Measurements from ENCODE around the gene ZNF296. TPM values are rescaled to one million over a fixed set of nuclear protein-coding genes. Genes with fewer than 3 reads are reported as not detected.

Gene ZNF296
- total and polyA plus RNA-seq, 2 of the 13 experiments (the other 11 are each of a cell fraction or from before 2014, with no cell fraction given) = 0.26 to 0.62 TPM

DNA sequence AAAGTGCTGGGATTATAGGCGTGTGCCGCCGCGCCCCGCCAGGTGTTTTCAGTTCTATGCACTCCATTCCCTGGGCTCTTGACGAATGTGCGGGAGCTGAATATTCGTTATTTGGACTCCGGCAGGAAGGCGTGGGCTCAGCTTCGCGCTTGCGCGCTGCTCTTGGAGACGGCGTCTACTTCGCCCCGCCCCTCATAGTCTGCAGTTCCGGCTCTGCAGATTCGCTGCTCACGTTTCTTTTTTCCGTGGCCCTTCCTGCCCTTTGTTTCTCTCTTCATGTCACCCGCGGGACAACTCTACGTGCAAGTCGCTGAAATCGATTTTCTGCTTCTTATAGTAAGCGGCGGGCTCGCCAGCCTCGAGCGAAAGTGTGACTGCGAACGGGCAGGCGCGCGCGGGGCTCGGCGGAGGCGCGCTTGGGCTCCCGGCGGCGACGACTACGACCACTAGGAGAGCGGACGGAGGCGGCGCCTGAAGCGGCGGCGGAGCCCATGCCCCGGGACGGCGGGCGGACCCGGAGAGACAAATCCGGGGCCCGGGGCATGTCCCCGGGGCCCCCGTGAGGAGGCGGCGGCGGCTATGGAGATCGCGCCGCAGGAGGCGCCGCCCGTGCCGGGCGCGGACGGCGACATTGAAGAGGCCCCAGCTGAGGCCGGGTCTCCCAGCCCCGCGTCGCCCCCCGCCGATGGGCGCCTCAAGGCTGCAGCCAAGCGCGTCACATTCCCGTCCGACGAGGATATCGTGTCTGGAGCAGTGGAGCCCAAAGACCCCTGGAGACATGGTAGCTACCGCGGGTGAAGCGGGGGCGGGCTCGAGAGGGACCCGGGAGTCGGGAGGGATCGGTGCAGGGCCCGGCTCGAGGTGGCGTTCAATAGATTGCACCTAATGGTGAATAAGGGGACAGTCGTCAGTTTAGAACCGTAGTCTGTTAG lies 16.7 kb upstream of the ZNF296 start, which contains the start of gene PPP1R37 (continued):
- TF ChIP-seq, protein P1, sequence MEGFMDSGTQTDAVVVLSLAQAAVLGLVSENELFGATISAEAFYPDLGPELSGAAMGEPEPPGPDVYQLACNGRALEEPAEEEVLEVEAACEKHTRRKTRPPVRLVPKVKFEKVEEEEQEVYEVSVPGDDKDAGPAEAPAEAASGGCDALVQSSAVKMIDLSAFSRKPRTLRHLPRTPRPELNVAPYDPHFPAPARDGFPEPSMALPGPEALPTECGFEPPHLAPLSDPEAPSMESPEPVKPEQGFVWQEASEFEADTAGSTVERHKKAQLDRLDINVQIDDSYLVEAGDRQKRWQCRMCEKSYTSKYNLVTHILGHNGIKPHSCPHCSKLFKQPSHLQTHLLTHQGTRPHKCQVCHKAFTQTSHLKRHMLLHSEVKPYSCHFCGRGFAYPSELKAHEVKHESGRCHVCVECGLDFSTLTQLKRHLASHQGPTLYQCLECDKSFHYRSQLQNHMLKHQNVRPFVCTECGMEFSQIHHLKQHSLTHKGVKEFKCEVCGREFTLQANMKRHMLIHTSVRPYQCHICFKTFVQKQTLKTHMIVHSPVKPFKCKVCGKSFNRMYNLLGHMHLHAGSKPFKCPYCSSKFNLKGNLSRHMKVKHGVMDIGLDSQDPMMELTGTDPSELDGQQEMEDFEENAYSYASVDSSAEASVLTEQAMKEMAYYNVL (CRISPR knock-in tag; IDR thresholded peaks at IDR 0.05; ENCODE audit: borderline replicate concordance) = no peak
- TF ChIP-seq ZSCAN21 (CRISPR knock-in tag; IDR thresholded peaks at IDR 0.05; ENCODE audit: borderline replicate concordance) (no peak), ZNF7 (CRISPR knock-in tag; IDR thresholded peaks at IDR 0.05) (no peak), PAX8 (CRISPR knock-in tag; IDR thresholded peaks at IDR 0.05; ENCODE audit: borderline replicate concordance) (no peak), ZNF30 (CRISPR knock-in tag; IDR thresholded peaks at IDR 0.05) (no peak), ZNF44 (CRISPR knock-in tag; IDR thresholded peaks at IDR 0.05) (peak; percentile 65; the same call in 1 of the 2 replicates), EEA1 (CRISPR knock-in tag; IDR thresholded peaks at IDR 0.05; ENCODE audit: borderline replicate concordance) (no peak), ZNF572 (CRISPR knock-in tag; IDR thresholded peaks at IDR 0.05) (no peak), NFE2L1 (CRISPR knock-in tag; IDR thresholded peaks at IDR 0.05; ENCODE audit: borderline replicate concordance) (no peak), ZNF367 (CRISPR knock-in tag; IDR thresholded peaks at IDR 0.05; ENCODE audit: borderline replicate concordance) (no peak), MED1 (CRISPR knock-in tag; IDR thresholded peaks at IDR 0.05) (peak; percentile 39), BRD4 (CRISPR knock-in tag; IDR thresholded peaks at IDR 0.05) (no peak)
- TF ChIP-seq, protein P2, sequence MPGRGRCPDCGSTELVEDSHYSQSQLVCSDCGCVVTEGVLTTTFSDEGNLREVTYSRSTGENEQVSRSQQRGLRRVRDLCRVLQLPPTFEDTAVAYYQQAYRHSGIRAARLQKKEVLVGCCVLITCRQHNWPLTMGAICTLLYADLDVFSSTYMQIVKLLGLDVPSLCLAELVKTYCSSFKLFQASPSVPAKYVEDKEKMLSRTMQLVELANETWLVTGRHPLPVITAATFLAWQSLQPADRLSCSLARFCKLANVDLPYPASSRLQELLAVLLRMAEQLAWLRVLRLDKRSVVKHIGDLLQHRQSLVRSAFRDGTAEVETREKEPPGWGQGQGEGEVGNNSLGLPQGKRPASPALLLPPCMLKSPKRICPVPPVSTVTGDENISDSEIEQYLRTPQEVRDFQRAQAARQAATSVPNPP (CRISPR knock-in tag; IDR thresholded peaks at IDR 0.05) = peak; percentile 63; the same call in 1 of the 2 replicates
- TF ChIP-seq, protein P3, sequence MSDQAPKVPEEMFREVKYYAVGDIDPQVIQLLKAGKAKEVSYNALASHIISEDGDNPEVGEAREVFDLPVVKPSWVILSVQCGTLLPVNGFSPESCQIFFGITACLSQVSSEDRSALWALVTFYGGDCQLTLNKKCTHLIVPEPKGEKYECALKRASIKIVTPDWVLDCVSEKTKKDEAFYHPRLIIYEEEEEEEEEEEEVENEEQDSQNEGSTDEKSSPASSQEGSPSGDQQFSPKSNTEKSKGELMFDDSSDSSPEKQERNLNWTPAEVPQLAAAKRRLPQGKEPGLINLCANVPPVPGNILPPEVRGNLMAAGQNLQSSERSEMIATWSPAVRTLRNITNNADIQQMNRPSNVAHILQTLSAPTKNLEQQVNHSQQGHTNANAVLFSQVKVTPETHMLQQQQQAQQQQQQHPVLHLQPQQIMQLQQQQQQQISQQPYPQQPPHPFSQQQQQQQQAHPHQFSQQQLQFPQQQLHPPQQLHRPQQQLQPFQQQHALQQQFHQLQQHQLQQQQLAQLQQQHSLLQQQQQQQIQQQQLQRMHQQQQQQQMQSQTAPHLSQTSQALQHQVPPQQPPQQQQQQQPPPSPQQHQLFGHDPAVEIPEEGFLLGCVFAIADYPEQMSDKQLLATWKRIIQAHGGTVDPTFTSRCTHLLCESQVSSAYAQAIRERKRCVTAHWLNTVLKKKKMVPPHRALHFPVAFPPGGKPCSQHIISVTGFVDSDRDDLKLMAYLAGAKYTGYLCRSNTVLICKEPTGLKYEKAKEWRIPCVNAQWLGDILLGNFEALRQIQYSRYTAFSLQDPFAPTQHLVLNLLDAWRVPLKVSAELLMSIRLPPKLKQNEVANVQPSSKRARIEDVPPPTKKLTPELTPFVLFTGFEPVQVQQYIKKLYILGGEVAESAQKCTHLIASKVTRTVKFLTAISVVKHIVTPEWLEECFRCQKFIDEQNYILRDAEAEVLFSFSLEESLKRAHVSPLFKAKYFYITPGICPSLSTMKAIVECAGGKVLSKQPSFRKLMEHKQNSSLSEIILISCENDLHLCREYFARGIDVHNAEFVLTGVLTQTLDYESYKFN (CRISPR knock-in tag; conservative IDR thresholded peaks at IDR 0.05) = peak; percentile 52
- TF ChIP-seq, protein P4, sequence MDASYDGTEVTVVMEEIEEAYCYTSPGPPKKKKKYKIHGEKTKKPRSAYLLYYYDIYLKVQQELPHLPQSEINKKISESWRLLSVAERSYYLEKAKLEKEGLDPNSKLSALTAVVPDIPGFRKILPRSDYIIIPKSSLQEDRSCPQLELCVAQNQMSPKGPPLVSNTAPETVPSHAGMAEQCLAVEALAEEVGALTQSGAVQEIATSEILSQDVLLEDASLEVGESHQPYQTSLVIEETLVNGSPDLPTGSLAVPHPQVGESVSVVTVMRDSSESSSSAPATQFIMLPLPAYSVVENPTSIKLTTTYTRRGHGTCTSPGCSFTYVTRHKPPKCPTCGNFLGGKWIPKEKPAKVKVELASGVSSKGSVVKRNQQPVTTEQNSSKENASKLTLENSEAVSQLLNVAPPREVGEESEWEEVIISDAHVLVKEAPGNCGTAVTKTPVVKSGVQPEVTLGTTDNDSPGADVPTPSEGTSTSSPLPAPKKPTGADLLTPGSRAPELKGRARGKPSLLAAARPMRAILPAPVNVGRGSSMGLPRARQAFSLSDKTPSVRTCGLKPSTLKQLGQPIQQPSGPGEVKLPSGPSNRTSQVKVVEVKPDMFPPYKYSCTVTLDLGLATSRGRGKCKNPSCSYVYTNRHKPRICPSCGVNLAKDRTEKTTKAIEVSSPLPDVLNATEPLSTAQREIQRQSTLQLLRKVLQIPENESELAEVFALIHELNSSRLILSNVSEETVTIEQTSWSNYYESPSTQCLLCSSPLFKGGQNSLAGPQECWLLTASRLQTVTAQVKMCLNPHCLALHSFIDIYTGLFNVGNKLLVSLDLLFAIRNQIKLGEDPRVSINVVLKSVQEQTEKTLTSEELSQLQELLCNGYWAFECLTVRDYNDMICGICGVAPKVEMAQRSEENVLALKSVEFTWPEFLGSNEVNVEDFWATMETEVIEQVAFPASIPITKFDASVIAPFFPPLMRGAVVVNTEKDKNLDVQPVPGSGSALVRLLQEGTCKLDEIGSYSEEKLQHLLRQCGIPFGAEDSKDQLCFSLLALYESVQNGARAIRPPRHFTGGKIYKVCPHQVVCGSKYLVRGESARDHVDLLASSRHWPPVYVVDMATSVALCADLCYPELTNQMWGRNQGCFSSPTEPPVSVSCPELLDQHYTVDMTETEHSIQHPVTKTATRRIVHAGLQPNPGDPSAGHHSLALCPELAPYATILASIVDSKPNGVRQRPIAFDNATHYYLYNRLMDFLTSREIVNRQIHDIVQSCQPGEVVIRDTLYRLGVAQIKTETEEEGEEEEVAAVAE (CRISPR knock-in tag; IDR thresholded peaks at IDR 0.05; ENCODE audit: borderline replicate concordance) = no peak; the same call in 1 of the 2 replicates
